Measurements from ENCODE around the gene DISP3. TPM values are rescaled to one million over a fixed set of nuclear protein-coding genes. Genes with fewer than 3 reads are reported as not detected.

DISP3 gene
- total RNA-seq, 1 donor = under 0.01 TPM

GRCh38 chr1:11431941-11432507, 46.9 kb upstream of the DISP3 start:
- no peak overlapping the region for H3K4me3 ChIP-seq (ENCODE audit: insufficient read depth, low read length)
- TF ChIP-seq CTCF (IDR thresholded peaks at IDR 0.05; ENCODE audit: extremely low read depth, low read depth, low read length) = no peak
- DNase-seq (ENCODE audit: insufficient read length, low spot score, missing footprints) = no peak
- no peaks in the 10 kb centered on the region for H3K9me3 ChIP-seq (ENCODE audit: low read depth, low read length)
- no peak overlapping the region for H3K27ac ChIP-seq (ENCODE audit: low read depth, low read length)
- H2AFZ ChIP-seq (ENCODE audit: low read length) = no peak overlapping the region
- H3K27me3 ChIP-seq (ENCODE audit: insufficient read depth, low read length) = no peaks in the 10 kb centered on the region
- no peak overlapping the region for H3K4me2 ChIP-seq (ENCODE audit: insufficient read depth, low read length)
- H3K79me2 ChIP-seq (ENCODE audit: insufficient read depth, low read length) = no peaks in the 10 kb centered on the region
- no peaks in the 10 kb centered on the region for H3K36me3 ChIP-seq (ENCODE audit: insufficient read depth, low read length)
- no peaks in the 10 kb centered on the region for H4K20me1 ChIP-seq (ENCODE audit: insufficient read depth, low read length)
- H3K4me1 ChIP-seq (ENCODE audit: insufficient read depth, low read length) = no peaks in the 10 kb centered on the region

- DNase-seq (ENCODE audit: insufficient read length, low spot score, missing footprints) = no peak
- Histone ChIP-seq H3K36me3 (ENCODE audit: insufficient read depth, low read length) (no peaks in the 10 kb centered on the region), H2AFZ (ENCODE audit: low read length) (no peak overlapping the region), H3K79me2 (ENCODE audit: insufficient read depth, low read length) (no peaks in the 10 kb centered on the region), H3K27ac (ENCODE audit: low read depth, low read length) (no peak overlapping the region), H4K20me1 (ENCODE audit: insufficient read depth, low read length) (no peaks in the 10 kb centered on the region), H3K9me3 (ENCODE audit: low read depth, low read length) (no peaks in the 10 kb centered on the region), H3K4me3 (ENCODE audit: insufficient read depth, low read length) (no peak overlapping the region), H3K4me2 (ENCODE audit: insufficient read depth, low read length) (no peak overlapping the region), H3K27me3 (ENCODE audit: insufficient read depth, low read length) (no peaks in the 10 kb centered on the region), H3K4me1 (ENCODE audit: insufficient read depth, low read length) (no peaks in the 10 kb centered on the region)
- TF ChIP-seq CTCF (IDR thresholded peaks at IDR 0.05; ENCODE audit: extremely low read depth, low read depth, low read length) = no peak
These were observed 46.4 kb upstream of the DISP3 start for GRCh38 chr1:11432526-11432925.

- DNase-seq (ENCODE audit: insufficient read length, low spot score, missing footprints) = no peak
- no peak overlapping the region for H2AFZ ChIP-seq (ENCODE audit: low read length)
- TF ChIP-seq CTCF (IDR thresholded peaks at IDR 0.05; ENCODE audit: extremely low read depth, low read depth, low read length) = no peak
- no peaks in the 10 kb centered on the region for H3K27me3 ChIP-seq (ENCODE audit: insufficient read depth, low read length)
- H3K4me3 ChIP-seq (ENCODE audit: insufficient read depth, low read length) = no peak overlapping the region
- H3K36me3 ChIP-seq (ENCODE audit: insufficient read depth, low read length) = no peaks in the 10 kb centered on the region
- H3K9me3 ChIP-seq (ENCODE audit: low read depth, low read length) = no peaks in the 10 kb centered on the region
- no peak overlapping the region for H3K27ac ChIP-seq (ENCODE audit: low read depth, low read length)
- no peaks in the 10 kb centered on the region for H4K20me1 ChIP-seq (ENCODE audit: insufficient read depth, low read length)
- no peaks in the 10 kb centered on the region for H3K79me2 ChIP-seq (ENCODE audit: insufficient read depth, low read length)
- no peaks in the 10 kb centered on the region for H3K4me1 ChIP-seq (ENCODE audit: insufficient read depth, low read length)
- H3K4me2 ChIP-seq (ENCODE audit: insufficient read depth, low read length) = no peak overlapping the region
These were observed 44.5 kb upstream of the DISP3 start for GRCh38 chr1:11434501-11434900.

GRCh38 chr1:11434926-11435325, 44.0 kb upstream of the DISP3 start:
- no peak for TF ChIP-seq CTCF (IDR thresholded peaks at IDR 0.05; ENCODE audit: extremely low read depth, low read depth, low read length)
- H3K4me3 ChIP-seq (ENCODE audit: insufficient read depth, low read length) = no peak overlapping the region
- no peaks in the 10 kb centered on the region for H4K20me1 ChIP-seq (ENCODE audit: insufficient read depth, low read length)
- H3K4me1 ChIP-seq (ENCODE audit: insufficient read depth, low read length) = no peaks in the 10 kb centered on the region
- H3K4me2 ChIP-seq (ENCODE audit: insufficient read depth, low read length) = no peak overlapping the region
- no peaks in the 10 kb centered on the region for H3K9me3 ChIP-seq (ENCODE audit: low read depth, low read length)
- H3K79me2 ChIP-seq (ENCODE audit: insufficient read depth, low read length) = no peaks in the 10 kb centered on the region
- H3K27ac ChIP-seq (ENCODE audit: low read depth, low read length) = no peak overlapping the region
- H2AFZ ChIP-seq (ENCODE audit: low read length) = no peak overlapping the region
- no peaks in the 10 kb centered on the region for H3K36me3 ChIP-seq (ENCODE audit: insufficient read depth, low read length)
- no peak for DNase-seq (ENCODE audit: insufficient read length, low spot score, missing footprints)
- no peaks in the 10 kb centered on the region for H3K27me3 ChIP-seq (ENCODE audit: insufficient read depth, low read length)
